Measurements from ENCODE around the gene CENPQ. TPM values are rescaled to one million over a fixed set of nuclear protein-coding genes. Genes with fewer than 3 reads are reported as not detected.

The CENPQ gene
- total RNA-seq, 1 experiment from 2014 or later: 5.5 TPM

- Histone ChIP-seq H3K4me1 (ENCODE audit: control insufficient read depth, insufficient read depth, low read length) (peaks cover 10% of the 10 kb centered on the region; the same call in 1 of the 2 replicates), H3K36me3 (ENCODE audit: control insufficient read depth, insufficient read depth, low read length) (peaks cover 8% of the 10 kb centered on the region; the same call in 1 of the 2 replicates), H3K27ac (ENCODE audit: low read length) (peak overlapping the region; percentile 87), H3K4me3 (ENCODE audit: low read depth in 2 of 2, low read length in 2 of 2) (peak overlapping the region; percentile 99 to 100), H3K9me3 (ENCODE audit: control insufficient read depth, insufficient read depth, low read depth, low read length) (no peaks in the 10 kb centered on the region), H3K27me3 (ENCODE audit: control insufficient read depth, insufficient read depth, low read length) (no peaks in the 10 kb centered on the region)
- in situ Hi-C loops (cut with HindIII; ENCODE audit: low pct_unique_long_range_greater_than_20kb, low sequenced_read_pairs) (no loop called here), intact Hi-C loops (cut with micrococcal nuclease; ENCODE audit: unreplicated experiment) (no loop called here)
- TF ChIP-seq CTCF (IDR thresholded peaks at IDR 0.05): no peak
- no peak for TF ChIP-seq POLR2AphosphoS5 (IDR thresholded peaks at IDR 0.05; ENCODE audit: low read depth, low read length)
- no peak for TF ChIP-seq SIN3A (IDR thresholded peaks at IDR 0.05; ENCODE audit: borderline replicate concordance, insufficient read depth, low read depth, low read length)
- TF ChIP-seq REST (IDR thresholded peaks at IDR 0.05; ENCODE audit: insufficient read depth in 1 of 2, low read depth in 2 of 2, low read length in 1 of 2): no peak
- no peak for TF ChIP-seq TCF7L2 (IDR thresholded peaks at IDR 0.05; ENCODE audit: low read depth, low read length)
- ATAC-seq (no peak), DNase-seq (ENCODE audit: low read depth, low spot score) (no peak)
- POLR2A ChIA-PET: interaction anchor here (0.6 kb wide), 2 partner anchors 9 to 1646 kb away, joined by 3 read pairs; no protein-coding TSS in a partner anchor
- CTCF ChIA-PET: no interaction called here
- no TSS peak for BruUV-seq (replicated peaks)
Measured at GRCh38 chr6:49462071-49462470, 1.1 kb upstream of the CENPQ start.

- peak; percentile 5; the same call in 1 of the 2 replicates for ATAC-seq
- Histone ChIP-seq H3K4me3 (ENCODE audit: low read depth in 2 of 2, low read length in 2 of 2) (peak overlapping the region; percentile 99 to 100), H3K4me1 (ENCODE audit: control insufficient read depth, insufficient read depth, low read length) (peaks cover 10% of the 10 kb centered on the region; the same call in 1 of the 2 replicates), H3K27me3 (ENCODE audit: control insufficient read depth, insufficient read depth, low read length) (no peaks in the 10 kb centered on the region), H3K27ac (ENCODE audit: low read length) (peak overlapping the region; percentile 87), H3K36me3 (ENCODE audit: control insufficient read depth, insufficient read depth, low read length) (peaks cover 8% of the 10 kb centered on the region; the same call in 1 of the 2 replicates), H3K9me3 (ENCODE audit: control insufficient read depth, insufficient read depth, low read depth, low read length) (no peaks in the 10 kb centered on the region)
- in situ Hi-C loops (cut with HindIII; ENCODE audit: low pct_unique_long_range_greater_than_20kb, low sequenced_read_pairs): no loop called here
- DNase-seq (ENCODE audit: low read depth, low spot score): no peak
- TSS peak; percentile 86 for BruUV-seq (replicated peaks)
- POLR2A ChIA-PET: interaction anchor here (0.6 kb wide), 1 partner anchor 10 kb away, joined by 3 read pairs; no protein-coding TSS in a partner anchor
- CTCF ChIA-PET: no interaction called here
- TF ChIP-seq CTCF (IDR thresholded peaks at IDR 0.05) (no peak), POLR2AphosphoS5 (IDR thresholded peaks at IDR 0.05; ENCODE audit: low read depth, low read length) (no peak), SIN3A (IDR thresholded peaks at IDR 0.05; ENCODE audit: borderline replicate concordance, insufficient read depth, low read depth, low read length) (no peak)
- intact Hi-C loops (cut with micrococcal nuclease; ENCODE audit: unreplicated experiment): no loop called here
Measured at GRCh38 chr6:49462599-49462926, 607 bp upstream of the CENPQ start.

Measured in Panc1 (cell line).